ENCODE results near the gene DND1. TPM values are rescaled to one million over a fixed set of nuclear protein-coding genes. Genes with fewer than 3 reads are reported as not detected.
A peak's percentile ranks its signal among the peaks of the same experiment; 100 is the strongest.
"Not testable (repeated sequence)": the region's sequence is repeated elsewhere in the genome, so short reads cannot be mapped to it uniquely, and the experiment has no call there.

Gene DND1
- total RNA-seq, 1 experiment from 2014 or later: 0.83 TPM

GRCh38 chr5:140690941-140691924 is 17.9 kb upstream of the DND1 start, which contains the start of the genes HARS1 and HARS2:
TSS of gene HARS1 (minus strand) at chr5:140691370. CDS start at chr5:140691304, 66 bp downstream.
TSS of gene HARS2 (plus strand) at chr5:140691455. CDS start at chr5:140691649, 194 bp downstream.
- peak; percentile 93 for DNase-seq
- Histone ChIP-seq H3K36me3 (replicated peaks; ENCODE audit: control insufficient read depth, insufficient read depth, low read length) (peaks cover 19% of the 10 kb centered on the region), H3K27me3 (ENCODE audit: control insufficient read depth, insufficient read depth, low read length) (no peaks in the 10 kb centered on the region), H3K4me3 (ENCODE audit: insufficient read depth, low read depth, low read length) (peak within 1 kb of the TSS; percentile 89)

- H3K27me3 ChIP-seq (ENCODE audit: control insufficient read depth, insufficient read depth, low read length): no peaks in the 10 kb centered on the region
- DNase-seq: no peak
- peak overlapping the region; percentile 89 for H3K4me3 ChIP-seq (ENCODE audit: insufficient read depth, low read depth, low read length)
- peaks cover 14% of the 10 kb centered on the region for H3K36me3 ChIP-seq (replicated peaks; ENCODE audit: control insufficient read depth, insufficient read depth, low read length)
These were observed 17.1 kb upstream of the DND1 start for GRCh38 chr5:140690376-140690932.

- Histone ChIP-seq H3K36me3 (replicated peaks; ENCODE audit: control insufficient read depth, insufficient read depth, low read length) (peaks cover 23% of the 10 kb centered on the region), H3K27me3 (ENCODE audit: control insufficient read depth, insufficient read depth, low read length) (no peaks in the 10 kb centered on the region), H3K4me3 (ENCODE audit: insufficient read depth, low read depth, low read length) (no peak overlapping the region)
- no peak for DNase-seq
These were observed 5.6 kb upstream of the DND1 start for GRCh38 chr5:140678993-140679392.

GRCh38 chr5:140677947-140678346 is 4.6 kb upstream of the DND1 start:
- H3K36me3 ChIP-seq (replicated peaks; ENCODE audit: control insufficient read depth, insufficient read depth, low read length): peaks cover 23% of the 10 kb centered on the region
- H3K4me3 ChIP-seq (ENCODE audit: insufficient read depth, low read depth, low read length): no peak overlapping the region
- no peak for DNase-seq
- H3K27me3 ChIP-seq (ENCODE audit: control insufficient read depth, insufficient read depth, low read length): no peaks in the 10 kb centered on the region

GRCh38 chr5:140674629-140675028 is 1.3 kb upstream of the DND1 start:
- no peak overlapping the region for H3K4me3 ChIP-seq (ENCODE audit: insufficient read depth, low read depth, low read length)
- peaks cover 27% of the 10 kb centered on the region for H3K36me3 ChIP-seq (replicated peaks; ENCODE audit: control insufficient read depth, insufficient read depth, low read length)
- H3K27me3 ChIP-seq (ENCODE audit: control insufficient read depth, insufficient read depth, low read length): no peaks in the 10 kb centered on the region
- DNase-seq: no peak

- peak; percentile 23 for DNase-seq
- Histone ChIP-seq H3K27me3 (ENCODE audit: control insufficient read depth, insufficient read depth, low read length) (no peaks in the 10 kb centered on the region), H3K4me3 (ENCODE audit: insufficient read depth, low read depth, low read length) (no peak overlapping the region), H3K36me3 (replicated peaks; ENCODE audit: control insufficient read depth, insufficient read depth, low read length) (peaks cover 26% of the 10 kb centered on the region)
These were observed 835 bp upstream of the DND1 start for GRCh38 chr5:140674211-140674610.

GRCh38 chr5:140672455-140673186 is 755 bp downstream of the DND1 start:
- peak; percentile 66 for DNase-seq
- peak overlapping the region; percentile 10; the same call in 1 of the 2 replicates for H3K4me3 ChIP-seq (ENCODE audit: insufficient read depth, low read depth, low read length)
- H3K27me3 ChIP-seq (ENCODE audit: control insufficient read depth, insufficient read depth, low read length): no peaks in the 10 kb centered on the region
- peaks cover 36% of the 10 kb centered on the region for H3K36me3 ChIP-seq (replicated peaks; ENCODE audit: control insufficient read depth, insufficient read depth, low read length)

- DNase-seq: peak; percentile 22
- H3K4me3 ChIP-seq (ENCODE audit: insufficient read depth, low read depth, low read length): no peak overlapping the region
- peaks cover 29% of the 10 kb centered on the region for H3K36me3 ChIP-seq (replicated peaks; ENCODE audit: control insufficient read depth, insufficient read depth, low read length)
These were observed 1.8 kb downstream of the DND1 start for GRCh38 chr5:140671472-140672125.

GRCh38 chr5:140671035-140671434 is 2.3 kb downstream of the DND1 start:
- DNase-seq; H3K27me3 ChIP-seq (ENCODE audit: control insufficient read depth, insufficient read depth, low read length); H3K4me3 ChIP-seq (ENCODE audit: insufficient read depth, low read depth, low read length): not testable (repeated sequence)
- H3K36me3 ChIP-seq (replicated peaks; ENCODE audit: control insufficient read depth, insufficient read depth, low read length): peaks cover 27% of the 10 kb centered on the region

More at GRCh38 chr5:140671472-140672125, 1.8 kb downstream of the DND1 start:
- H3K27me3 ChIP-seq (ENCODE audit: control insufficient read depth, insufficient read depth, low read length): no peaks in the 10 kb centered on the region

GRCh38 chr5:140664359-140665119 is 8.8 kb downstream of the DND1 start, which contains the start of gene WDR55:
TSS of gene WDR55 (plus strand) at chr5:140664904. CDS start at chr5:140664913, 9 bp downstream.
- peak; percentile 97 for DNase-seq
- H3K27me3 ChIP-seq (ENCODE audit: control insufficient read depth, insufficient read depth, low read length): no peaks in the 10 kb centered on the region
- H3K4me3 ChIP-seq (ENCODE audit: insufficient read depth, low read depth, low read length): peak within 1 kb of the TSS; percentile 89
- H3K36me3 ChIP-seq (replicated peaks; ENCODE audit: control insufficient read depth, insufficient read depth, low read length): peaks cover 26% of the 10 kb centered on the region

GRCh38 chr5:140664030-140664358 is 9.4 kb downstream of the DND1 start:
- Histone ChIP-seq H3K27me3 (ENCODE audit: control insufficient read depth, insufficient read depth, low read length) (no peaks in the 10 kb centered on the region), H3K36me3 (replicated peaks; ENCODE audit: control insufficient read depth, insufficient read depth, low read length) (peaks cover 26% of the 10 kb centered on the region), H3K4me3 (ENCODE audit: insufficient read depth, low read depth, low read length) (peak overlapping the region; percentile 89)
- DNase-seq: no peak

- not testable (repeated sequence) for H3K27me3 ChIP-seq (ENCODE audit: control insufficient read depth, insufficient read depth, low read length); DNase-seq; H3K4me3 ChIP-seq (ENCODE audit: insufficient read depth, low read depth, low read length)
- H3K36me3 ChIP-seq (replicated peaks; ENCODE audit: control insufficient read depth, insufficient read depth, low read length): peaks cover 29% of the 10 kb centered on the region
These were observed 13.0 kb downstream of the DND1 start for GRCh38 chr5:140660371-140660770.

- H3K36me3 ChIP-seq (replicated peaks; ENCODE audit: control insufficient read depth, insufficient read depth, low read length): peaks cover 38% of the 10 kb centered on the region
- DNase-seq: no peak
- H3K27me3 ChIP-seq (ENCODE audit: control insufficient read depth, insufficient read depth, low read length): no peaks in the 10 kb centered on the region
- H3K4me3 ChIP-seq (ENCODE audit: insufficient read depth, low read depth, low read length): no peak overlapping the region
These were observed 14.5 kb downstream of the DND1 start for GRCh38 chr5:140658870-140659269.
